IMR-90 (cell line): ENCODE data around the gene DPM1.
A peak's percentile ranks its signal among the peaks of the same experiment; 100 is the strongest.

Source experiments
- CEBPB ChIP-seq: IDR thresholded peaks from 2 replicates; pipeline ENCODE4 v1.6.1; 2012; ENCODE audit warnings: low read depth, low read length, improper control_type of control experiment
- CTCF ChIP-seq: conservative IDR thresholded peaks from 2 replicates; pipeline ENCODE4 v1.5.1; 2012; ENCODE audit warnings: mild to moderate bottlenecking, low read depth, low read length, improper control_type of control experiment
- MXI1 ChIP-seq: IDR thresholded peaks from 2 replicates; pipeline ENCODE4 v1.6.1; 2012; ENCODE audit warnings: low read depth, mild to moderate bottlenecking, low read length, moderate library complexity, borderline replicate concordance
- NFE2L2 ChIP-seq: fragments of 150-350 bp; IDR thresholded peaks from 2 replicates; pipeline ENCODE4 v1.6.1; 2016; ENCODE audit warnings: low read depth, mild to moderate bottlenecking, low read length
- POLR2A ChIP-seq: IDR thresholded peaks from 2 replicates; pipeline ENCODE4 v1.6.1; 2012; ENCODE audit warnings: mild to moderate bottlenecking, low read depth, low read length

- TF ChIP-seq NFE2L2 (no peak), POLR2A (no peak), CEBPB (0 out of 2 replicates have a peak, but pooled peaks have one; percentile 3), CTCF (no peak), MXI1 (no peak)
These were observed 41.4 kb downstream of the DPM1 start for GRCh38 chr20:50916934-50917333.
